Activated T-helper 1 cell treated with anti-CD3 and anti-CD28 coated beads, Interleukin-2, amount 50 U/mL, for 16 hours (primary cell): ENCODE measurements around the gene ANK3.

Source experiments
- DNase-seq, 2 donors: peaks; one replicate each; pipeline ENCODE4 v3.0.0-alpha.2; 2020; ENCODE audit warnings: low read depth in 1 of 2, low spot score in 1 of 2

The ANK3 gene

DNA sequence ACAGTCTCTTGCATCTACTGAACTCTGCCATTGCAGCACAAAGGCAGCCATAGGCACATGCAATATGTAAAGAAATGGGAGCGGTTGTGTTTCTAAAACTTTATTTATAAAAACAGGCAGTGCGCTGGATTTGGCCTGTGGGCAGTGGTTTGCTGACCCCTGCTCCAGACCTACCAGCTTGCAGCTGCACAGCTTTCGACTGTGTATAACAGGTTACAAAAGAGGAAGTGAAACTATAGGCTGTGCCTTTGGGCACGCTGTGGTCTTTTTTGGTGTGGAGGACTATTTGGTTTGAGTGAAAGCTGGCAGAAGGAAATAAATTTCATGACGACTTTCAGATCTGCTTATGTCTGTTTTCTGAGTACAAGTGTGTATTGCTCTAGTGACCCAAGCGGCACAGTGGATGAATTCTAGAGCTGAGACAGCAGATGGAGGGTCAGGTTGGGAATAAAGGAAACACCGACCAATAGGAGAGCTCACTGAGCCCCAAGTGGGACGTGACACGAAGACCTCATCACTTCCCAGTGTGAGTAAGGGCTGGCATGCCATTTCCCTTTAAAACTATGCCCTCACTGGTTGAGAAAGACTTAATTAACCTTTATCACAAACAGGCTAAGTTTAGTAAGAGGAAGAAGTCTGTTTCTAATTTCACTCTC lies 152.7 kb downstream of the ANK3 start:
- no peak for DNase-seq

DNA sequence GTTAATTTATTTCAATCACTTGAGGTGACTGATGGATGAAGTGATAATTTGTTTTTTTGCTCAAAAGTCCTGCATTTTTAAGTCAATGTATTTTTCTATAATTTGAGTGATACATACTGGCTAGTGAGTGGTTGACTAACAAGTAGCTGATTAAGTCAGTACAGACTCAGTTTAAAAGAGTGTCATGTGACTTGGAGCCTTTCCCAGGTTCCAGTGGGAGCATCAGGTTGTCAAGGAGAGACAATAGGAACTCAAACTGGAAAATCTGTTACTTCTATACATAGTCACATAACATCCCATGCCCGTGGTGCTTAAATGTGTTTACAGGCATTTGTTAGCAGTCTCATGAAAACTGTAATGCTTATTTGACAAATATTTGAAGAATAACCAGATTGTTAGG lies 154.7 kb downstream of the ANK3 start:
- no peak for DNase-seq

DNA sequence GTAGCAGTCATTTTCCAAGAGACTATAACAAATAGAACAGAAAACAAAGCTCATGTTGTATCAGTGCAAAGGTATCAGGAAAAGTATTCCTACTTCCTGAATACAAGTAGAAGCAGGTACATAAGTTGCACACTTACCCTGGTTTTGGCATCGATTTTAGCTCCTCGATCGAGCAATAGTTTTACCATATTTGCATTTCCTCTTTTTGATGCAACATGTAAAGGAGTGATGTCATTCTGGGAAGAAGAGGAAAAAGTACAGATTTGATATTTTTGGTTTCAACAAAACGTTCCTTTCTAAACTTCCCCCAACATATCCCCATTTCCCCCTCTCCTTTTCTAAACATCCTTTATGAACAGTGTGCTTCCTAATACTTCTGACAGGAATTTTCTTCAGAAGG lies 155.1 kb downstream of the ANK3 start:
- DNase-seq, result no peak

DNA sequence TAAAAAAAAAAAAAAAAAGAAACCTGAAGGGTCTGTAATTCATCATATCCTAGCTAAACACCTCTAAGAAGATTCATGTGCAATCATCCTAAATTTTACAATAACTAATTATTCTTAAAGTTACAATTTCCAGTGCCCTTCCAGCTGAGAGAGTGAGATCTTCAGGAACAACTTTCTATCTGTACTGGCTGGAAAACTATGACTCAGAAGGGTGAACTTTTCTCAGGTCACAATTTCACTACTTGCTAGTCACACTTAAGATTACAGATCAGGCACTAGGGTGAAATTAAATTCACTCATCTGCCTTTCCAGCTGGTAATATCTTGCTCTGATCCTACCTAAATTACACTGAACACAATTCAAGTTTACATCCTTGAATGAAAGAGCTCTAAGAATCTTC lies 158.8 kb downstream of the ANK3 start:
- no peak for DNase-seq

DNA sequence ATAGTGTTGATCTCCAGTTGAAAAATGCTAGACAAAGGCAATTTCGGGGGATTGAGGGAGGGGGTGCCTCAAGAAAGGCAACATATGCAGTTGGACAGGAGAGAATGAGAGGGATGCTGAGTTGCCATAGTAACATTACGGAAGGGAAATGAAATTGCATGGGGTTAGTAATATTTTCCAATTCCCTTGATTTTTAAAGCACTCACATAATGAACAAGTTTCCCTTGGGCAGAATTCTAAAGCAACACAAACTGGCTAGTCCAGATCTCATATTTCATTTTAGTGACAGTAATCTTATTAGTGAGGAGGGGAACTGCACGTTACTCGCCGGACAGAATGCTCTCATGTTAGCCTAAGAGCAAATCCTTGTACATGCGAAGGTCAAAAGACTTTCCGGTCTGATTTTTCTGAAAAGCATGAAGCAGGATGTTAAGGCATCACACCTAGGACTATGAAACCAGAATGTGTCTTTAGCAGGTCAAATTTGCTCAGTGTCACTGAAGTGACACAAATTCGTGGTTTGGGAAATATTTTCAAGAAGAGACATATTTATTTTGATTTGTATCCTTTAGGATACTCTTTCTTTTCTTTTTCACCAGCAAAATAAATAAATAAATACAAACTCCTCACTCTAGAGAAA lies 165.5 kb downstream of the ANK3 start:
- DNase-seq, result no peak

DNA sequence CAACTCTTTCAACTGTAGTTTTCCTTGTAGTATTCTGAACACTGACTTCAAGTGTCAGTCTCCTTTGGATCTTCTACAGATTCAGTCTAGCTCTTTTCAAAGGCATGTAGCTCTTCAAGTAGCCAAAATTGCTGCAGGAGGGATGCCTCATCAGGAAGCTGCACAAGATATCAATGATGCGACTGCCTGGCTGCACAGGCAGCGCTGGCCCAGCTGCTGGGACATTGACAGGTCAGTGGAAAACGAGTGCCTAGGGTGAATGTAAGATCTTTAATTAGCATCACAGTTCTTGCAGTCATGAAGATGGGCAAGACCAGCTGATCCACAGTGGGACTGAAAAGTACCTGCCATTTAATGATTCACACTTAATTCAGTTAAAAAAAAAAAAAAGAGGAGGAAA lies 167.6 kb downstream of the ANK3 start:
- DNase-seq, result no peak

DNA sequence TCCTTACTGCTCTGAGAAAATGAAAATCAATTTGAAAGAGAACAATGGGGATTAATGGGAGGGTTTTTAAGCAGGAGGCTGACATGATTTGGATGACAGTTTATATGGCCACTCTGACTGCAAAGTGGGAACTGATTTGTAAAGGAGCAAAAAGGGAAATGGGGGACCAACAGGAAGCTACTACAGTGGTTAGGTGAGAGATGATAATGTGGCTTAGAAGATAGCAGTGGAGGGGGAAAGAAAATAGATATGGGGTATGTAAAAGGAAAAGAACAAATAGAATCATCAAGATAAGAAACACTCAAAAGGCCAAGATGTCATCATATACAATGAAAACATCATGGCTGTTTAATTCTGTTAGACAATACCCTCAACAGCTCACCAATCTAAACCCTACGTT lies 177.5 kb downstream of the ANK3 start:
- no peak for DNase-seq

DNA sequence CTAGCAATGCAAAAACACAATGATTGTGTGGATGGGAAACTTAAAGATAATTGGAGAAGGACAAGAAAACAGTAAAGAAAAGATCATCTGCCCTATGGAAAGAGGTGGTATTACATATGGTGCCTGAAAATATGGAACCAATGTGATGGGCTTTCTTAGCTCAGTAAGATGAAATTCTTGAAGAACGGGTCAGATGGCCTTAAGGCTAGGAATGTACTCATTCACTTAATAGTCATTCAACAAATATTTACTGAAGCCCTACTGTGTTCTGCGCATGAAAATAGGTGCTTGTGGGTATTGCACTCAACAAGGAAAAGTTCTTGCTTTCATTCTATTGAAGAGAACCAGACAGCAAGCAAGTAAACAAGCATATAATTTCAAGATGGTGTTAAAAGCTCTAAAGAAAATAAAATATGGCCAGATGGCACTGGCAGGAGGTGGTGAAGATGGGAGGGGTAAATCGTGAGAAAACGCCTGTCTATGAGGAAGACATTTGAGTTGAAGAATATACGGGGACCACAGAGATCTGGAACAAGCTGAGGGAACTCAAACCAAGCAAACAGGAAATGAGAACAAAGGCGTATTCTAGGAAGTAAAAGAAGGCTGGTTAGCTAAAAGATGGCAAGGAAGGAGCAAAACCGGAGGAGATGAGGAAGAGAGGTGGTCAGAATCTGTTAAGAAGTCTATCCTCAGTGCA lies 179.7 kb downstream of the ANK3 start:
- DNase-seq, result no peak

DNA sequence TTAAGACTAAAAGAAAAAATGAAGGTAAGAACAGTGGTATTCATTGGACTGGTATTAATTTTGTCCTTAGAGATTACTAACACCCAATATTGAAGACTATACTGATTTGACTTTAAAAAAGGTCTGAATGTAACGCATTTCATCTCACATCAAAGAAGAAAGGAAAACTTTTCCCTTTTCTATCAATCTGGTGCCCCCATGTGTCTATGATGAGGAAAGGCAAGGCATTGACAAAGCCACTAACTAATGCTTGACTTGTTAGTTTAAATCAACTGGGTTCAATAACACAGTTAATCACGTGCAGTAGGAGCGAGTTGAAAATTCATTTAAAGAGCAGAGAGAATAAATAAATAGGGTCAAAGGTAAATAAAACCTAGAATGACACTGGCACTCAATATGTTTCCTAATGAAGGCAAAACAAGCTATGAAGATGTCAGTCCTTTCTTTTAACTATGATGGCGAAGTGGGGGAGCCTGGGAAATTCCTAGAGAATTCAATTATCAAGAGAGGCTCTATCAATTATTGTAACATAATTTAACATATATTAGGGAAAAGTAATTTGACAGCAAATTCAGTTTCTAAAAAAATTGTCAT lies 180.9 kb downstream of the ANK3 start:
- no peak for DNase-seq

DNA sequence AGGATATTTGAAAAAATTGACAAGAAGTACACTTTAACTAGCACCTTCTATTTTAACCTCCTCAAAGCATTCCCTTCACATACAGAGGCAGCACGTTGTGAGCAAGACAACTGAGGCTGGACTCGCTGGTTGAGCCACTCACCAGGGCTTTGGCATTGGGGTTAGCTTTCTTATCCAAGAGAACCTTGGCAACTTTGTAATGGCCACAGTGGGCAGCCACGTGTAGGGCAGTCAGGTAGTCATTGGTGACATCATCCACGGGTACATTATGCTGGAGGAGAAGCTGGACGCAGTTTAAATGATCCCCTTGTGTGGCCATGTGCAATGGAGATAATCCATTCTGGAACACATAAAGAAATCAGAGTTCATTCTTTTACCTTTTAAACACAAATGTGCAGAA lies 181.8 kb downstream of the ANK3 start:
- no peak for DNase-seq

DNA sequence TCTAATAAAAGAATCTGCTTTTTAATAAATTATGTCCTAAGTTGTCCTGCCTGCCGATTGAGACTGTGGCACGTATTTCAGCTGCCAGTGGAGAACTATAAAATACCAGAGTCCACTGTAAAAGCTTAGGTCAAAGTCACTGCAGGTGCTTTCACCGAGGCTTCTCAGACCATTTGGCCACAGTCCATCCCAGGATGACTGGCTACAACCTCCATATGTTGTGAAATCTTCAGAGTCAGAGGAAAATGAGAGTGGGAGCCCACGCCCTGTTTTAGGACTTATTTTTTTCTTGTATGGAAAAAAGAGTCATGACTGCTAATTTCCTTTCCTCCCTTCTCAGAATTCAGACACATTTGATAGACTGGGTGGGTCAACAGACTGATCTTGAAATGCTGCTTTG lies 182.9 kb downstream of the ANK3 start:
- no peak for DNase-seq

DNA sequence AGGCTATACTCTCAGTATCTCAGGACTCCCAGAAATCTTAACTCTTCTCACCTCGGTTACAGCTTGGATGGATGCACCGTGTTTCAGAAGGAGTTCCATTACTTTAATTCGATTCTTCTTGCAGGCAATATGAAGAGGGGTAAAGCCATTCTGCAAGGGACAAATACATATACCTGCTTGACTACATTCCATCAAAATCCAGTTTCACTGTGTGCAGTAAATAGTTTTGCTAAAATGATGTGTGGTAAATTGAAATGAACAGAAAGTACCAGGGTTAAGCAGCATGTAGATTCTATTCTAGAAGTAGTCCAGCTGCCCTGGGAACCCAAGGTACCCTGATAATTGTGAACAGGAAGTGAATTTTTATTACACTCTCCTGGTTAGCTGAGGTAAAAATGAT lies 183.9 kb downstream of the ANK3 start:
- no peak for DNase-seq

DNA sequence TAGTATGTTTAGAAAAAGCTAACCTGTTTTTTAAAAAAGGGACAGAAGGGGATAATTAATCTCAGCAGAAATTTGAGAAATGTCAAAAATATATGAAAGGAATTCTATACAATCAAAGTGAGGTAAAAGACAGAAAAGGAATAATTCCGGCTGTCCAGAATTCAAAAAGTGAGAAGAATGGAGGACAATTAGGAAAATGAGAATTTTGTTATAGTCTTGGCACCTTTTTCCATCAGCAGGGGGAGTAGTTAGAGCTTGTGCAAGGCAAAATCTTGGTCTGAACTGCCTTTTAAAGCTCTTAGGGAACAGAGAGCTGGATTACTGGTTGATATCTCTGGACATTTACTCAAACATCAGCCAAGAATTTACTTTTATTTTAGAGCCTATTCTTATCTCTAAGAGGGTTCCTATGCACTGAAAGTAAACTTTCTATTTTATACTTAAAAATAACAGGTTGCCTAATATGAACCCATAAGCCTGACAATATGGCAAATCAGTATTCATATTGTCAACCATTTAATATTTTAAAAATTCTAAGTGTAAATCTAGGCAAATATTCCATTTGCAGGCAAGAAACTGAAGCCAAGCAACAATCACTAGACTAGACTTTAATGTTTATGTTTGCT lies 185.6 kb downstream of the ANK3 start:
- DNase-seq, result no peak

DNA sequence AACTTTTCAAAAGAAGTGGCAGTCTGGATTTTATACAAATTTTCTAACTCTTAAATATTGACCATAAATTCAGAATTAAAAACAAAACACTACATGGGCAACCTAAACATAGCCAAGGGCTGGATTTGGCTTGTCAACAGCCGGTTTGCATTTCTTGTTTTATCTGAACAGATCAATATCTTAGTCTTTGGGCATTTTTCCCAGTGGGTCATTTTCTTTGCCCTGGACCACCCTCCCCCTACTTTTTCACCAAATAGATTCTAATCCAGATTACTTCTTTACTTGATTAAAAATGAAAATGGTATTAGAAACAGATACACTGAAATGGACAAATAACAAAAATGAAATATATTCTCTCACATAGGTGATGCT lies 189.0 kb downstream of the ANK3 start:
- no peak for DNase-seq

DNA sequence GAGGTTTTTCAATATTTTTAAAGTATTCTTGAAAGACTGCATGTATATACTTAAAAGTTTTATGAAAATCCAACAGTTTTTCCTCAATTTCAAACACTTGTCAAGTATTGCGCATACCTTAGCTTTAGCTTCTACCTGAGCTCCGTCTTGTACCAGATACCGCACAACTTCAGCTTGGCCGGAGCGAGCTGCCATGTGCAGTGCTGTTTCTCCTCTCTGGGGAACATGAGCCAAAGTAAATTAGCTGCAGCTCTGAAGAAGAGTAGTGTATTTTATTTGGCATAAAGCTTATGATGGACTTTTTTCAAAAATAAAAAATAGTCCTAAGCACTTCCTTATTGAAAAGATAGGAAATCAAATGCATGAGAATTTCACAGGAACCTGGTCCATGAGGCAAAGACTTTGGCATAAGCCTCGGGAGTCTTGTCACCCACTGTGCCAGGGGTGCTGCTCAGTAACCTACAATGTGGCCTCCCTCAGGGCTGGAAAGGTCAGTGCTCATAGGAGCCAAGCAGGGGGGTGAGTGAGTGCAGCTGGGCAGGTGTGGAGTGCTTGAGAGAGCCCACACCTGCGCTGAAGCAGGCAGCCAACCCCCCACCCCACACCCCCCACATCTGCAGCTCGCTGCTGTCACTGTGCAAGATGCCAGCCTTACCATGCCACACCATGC lies 189.5 kb downstream of the ANK3 start:
- DNase-seq, result no peak

DNA sequence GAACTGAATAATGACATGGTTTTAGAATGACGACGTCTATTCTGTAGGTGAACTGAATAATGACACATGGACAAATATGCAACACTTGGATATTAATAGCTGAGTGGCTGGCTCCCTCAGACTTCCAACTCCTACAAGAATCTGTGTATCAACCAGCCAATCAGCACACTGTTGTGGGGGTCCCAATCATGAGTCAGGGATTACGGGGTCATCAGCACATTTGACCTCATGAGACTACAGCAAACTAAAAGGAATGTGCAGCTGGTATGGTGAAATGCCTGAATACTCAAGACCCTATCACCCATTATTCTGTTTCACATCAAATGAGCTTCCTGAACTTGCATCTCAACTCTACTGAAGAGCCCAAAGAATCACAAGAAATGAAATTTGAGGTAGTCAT lies 192.5 kb downstream of the ANK3 start:
- no peak for DNase-seq

DNA sequence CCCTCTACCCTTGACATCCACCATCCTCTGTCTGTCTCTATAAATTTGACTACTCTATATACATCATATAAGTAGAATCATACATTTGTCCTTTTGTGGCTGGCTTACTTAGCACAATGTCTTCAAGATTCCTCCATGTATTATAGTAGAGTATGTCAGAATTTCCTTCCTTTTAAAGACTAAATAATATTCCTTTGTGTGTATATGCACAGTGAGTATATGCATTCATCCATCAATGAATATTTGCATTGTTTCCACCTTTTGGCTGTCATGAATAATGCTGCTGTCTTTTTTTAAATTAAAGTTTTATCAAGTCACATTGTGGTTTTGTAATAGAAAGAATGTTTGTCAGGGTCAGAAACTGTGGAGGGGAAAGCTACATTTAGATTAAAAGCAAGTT lies 195.3 kb downstream of the ANK3 start:
- no peak for DNase-seq

DNA sequence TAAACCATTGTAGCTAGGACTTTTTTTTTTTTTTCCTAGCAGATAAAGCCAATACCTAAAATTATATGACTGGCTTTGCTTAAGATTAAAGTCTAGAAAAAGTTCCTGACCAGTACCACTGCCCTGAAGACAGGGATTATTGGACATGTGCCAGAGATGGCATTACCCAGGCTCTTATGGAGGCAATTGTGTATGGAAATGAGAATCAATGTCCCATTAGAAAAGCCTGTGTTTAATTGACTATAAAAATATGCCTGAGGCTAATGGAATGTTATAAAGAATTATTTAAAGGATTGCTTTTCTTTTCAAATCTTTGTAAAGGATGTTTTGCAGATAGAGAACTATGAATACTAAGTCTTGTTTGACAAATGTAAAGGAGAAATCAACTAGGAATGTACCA lies 196.7 kb downstream of the ANK3 start:
- no peak for DNase-seq

DNA sequence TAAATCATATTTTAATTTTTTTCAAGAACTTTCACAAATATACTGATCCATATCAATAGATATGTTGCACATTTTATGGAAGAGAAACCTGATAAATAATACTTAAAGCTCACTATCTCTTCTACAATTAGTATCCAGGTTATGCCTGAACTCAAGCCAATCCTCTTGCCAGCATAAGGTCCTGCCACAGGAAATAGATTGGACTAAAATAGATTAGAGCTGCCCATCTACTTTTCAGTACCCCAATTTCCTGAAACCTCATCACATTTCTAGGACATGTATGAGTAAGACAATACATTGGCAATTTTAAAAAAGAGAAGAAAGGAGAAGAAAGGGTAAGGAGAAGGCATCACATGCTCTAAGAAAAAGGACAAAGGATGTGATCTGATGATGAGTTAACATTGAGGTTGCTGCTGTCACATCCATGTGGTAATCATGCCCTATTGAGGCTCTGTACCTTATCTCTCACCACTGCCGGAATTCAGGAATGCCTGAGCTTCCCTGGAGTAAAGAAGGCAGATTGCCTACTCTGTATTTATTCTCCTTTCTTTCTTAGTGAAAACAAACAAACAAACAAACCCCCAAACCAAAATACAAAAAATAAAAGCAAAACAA lies 199.7 kb downstream of the ANK3 start:
- no peak for DNase-seq

DNA sequence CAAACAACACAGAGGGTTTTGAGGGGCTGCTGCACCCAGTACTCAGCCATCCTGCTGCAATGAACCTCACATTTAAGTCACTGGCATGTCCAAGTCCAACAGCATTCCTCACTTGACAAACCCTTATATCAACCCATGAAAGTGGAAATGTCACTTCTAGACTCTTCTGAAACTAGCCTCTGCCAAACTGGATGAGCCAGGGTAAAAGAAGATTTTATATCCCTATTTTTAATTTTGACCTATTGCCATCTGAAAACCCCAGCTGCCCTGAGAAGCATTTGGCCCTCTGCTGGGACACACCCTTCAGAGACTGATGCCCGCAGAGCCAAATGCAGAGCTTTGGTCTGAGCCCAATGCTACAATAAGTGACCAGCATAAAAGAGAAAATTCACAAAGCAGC lies 201.1 kb downstream of the ANK3 start:
- DNase-seq, result no peak

DNA sequence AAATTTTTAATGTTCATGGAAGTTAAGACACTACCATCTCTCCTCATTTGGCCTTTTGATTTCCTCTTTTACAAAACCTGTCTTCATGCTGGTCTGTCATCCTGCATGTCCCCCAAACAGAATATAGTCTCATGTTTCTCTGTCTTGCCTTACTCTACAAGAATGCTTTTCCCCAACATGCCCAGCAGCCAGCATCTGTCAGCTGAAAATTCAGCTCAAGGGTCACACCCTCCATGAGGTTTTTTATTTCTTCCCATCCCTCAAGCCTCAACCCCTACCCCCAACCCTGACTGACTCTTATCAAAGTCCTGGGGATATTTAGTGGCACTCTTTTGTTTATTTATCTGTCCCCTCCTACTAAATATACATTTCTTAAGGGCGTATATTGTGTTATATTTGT lies 202.0 kb downstream of the ANK3 start:
- DNase-seq, result no peak
